Loucy (cell line): ENCODE data around the gene OR52N1.

Experiments used
- H2AFZ ChIP-seq: fragments of 200-600 bp; sonication (generic); 2 replicates; pipeline ENCODE4 v1.6.0; 2016; ENCODE audit warnings: antibody characterized with exemption, mild to moderate bottlenecking, low read length, moderate library complexity
- H3F3A ChIP-seq: fragments of 200-600 bp; 2 replicates; pipeline ENCODE4 v1.6.0; 2016; ENCODE audit warnings: antibody characterized with exemption, low read depth, mild to moderate bottlenecking
- H3K27me3 ChIP-seq: fragments of 200-600 bp; sonication (generic); 2 replicates; pipeline ENCODE4 v1.6.1; 2014; ENCODE audit warnings: low read length, mild to moderate bottlenecking; ENCODE audit not compliant: insufficient read depth, poor library complexity, severe bottlenecking
- H3K36me3 ChIP-seq: fragments of 200-600 bp; sonication (generic); 2 replicates; pipeline ENCODE4 v1.6.1; 2016; ENCODE audit warnings: low read length; ENCODE audit not compliant: insufficient read depth
- H3K4me1 ChIP-seq: fragments of 200-600 bp; sonication (generic); 2 replicates; pipeline ENCODE4 v1.5.1; 2014; ENCODE audit warnings: low read length, mild to moderate bottlenecking; ENCODE audit not compliant: insufficient read depth, poor library complexity, severe bottlenecking
- H3K4me2 ChIP-seq: fragments of 200-600 bp; sonication (generic); 2 replicates; pipeline ENCODE4 v1.6.0; 2014; ENCODE audit warnings: antibody characterized with exemption, low read length, low read depth, mild to moderate bottlenecking; ENCODE audit not compliant: poor library complexity, severe bottlenecking
- H3K4me3 ChIP-seq: fragments of 200-600 bp; sonication (generic); 2 replicates; pipeline ENCODE4 v1.5.1; 2014; ENCODE audit warnings: low read length, mild to moderate bottlenecking, mixed read lengths; ENCODE audit not compliant: poor library complexity, severe bottlenecking
- H3K79me2 ChIP-seq: fragments of 200-600 bp; sonication (generic); 2 replicates; pipeline ENCODE4 v1.6.1; 2014; ENCODE audit warnings: low read length; ENCODE audit not compliant: insufficient read depth
- H3K9ac ChIP-seq: fragments of 200-600 bp; sonication (generic); 2 replicates; pipeline ENCODE4 v1.6.0; 2014; ENCODE audit warnings: mild to moderate bottlenecking, low read depth, low read length, moderate library complexity; ENCODE audit not compliant: poor library complexity, severe bottlenecking
- H3K9me2 ChIP-seq: fragments of 200-600 bp; sonication (generic); replicated peaks from 2 replicates; pipeline ENCODE4 v1.6.1; 2016; ENCODE audit warnings: low read depth, low read length, mixed read lengths
- H3K9me3 ChIP-seq: fragments of 200-600 bp; sonication (generic); 2 replicates; pipeline ENCODE4 v1.6.1; 2014; ENCODE audit warnings: mild to moderate bottlenecking, antibody characterized with exemption, low read length, low read depth; ENCODE audit not compliant: insufficient read depth
- H4K20me1 ChIP-seq: fragments of 200-600 bp; sonication (generic); 2 replicates; pipeline ENCODE4 v1.6.0; 2014; ENCODE audit warnings: antibody characterized with exemption, low read length, mild to moderate bottlenecking; ENCODE audit not compliant: insufficient read depth, poor library complexity, severe bottlenecking
- EZH2phosphoT487 ChIP-seq: fragments of 200-600 bp; IDR thresholded peaks from 2 replicates; pipeline ENCODE4 v1.6.1; 2018; ENCODE audit warnings: antibody characterized with exemption, mild to moderate bottlenecking, moderate library complexity, borderline replicate concordance
- TF ChIP-seq, protein P1 (sequence below): fragments of 200-600 bp; sonication (generic); conservative IDR thresholded peaks from 2 replicates; pipeline ENCODE4 v1.5.1; 2014; ENCODE audit warnings: mild to moderate bottlenecking, antibody characterized with exemption, low read length

OR52N1 gene

DNA sequence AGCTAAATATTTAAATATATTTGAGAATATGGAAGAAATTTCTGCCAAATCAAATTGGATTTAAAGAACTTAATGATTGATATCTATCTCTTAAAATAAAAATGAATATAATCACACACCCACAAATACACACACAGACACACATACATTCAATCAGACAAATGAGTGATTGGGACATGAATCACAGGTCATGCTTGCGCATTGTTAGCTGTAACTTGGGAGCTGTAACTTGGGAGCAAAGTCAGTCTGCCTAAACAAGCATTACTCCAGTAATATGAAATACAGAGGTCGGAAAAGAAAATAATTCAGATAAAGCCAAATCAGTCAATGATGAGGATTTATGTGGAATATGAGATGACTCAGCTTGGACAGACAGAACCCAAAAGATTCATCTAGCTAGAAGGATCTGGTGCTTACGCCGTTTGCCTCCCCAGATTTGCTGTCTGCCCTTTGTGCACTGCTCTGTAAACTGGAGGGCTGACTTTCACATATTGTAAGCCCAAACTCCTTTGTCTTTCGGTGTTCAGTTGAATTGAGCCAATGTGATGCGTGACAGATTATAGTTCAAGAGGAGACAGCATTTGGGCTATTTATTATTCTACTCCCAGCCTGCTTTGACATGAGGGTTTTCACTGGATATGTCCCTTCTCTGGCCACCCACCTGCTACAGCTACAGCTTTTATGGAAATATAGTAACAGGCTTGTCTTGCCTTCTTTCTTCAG is 53.2 kb downstream of the OR52N1 start:
- TF ChIP-seq, protein P1, sequence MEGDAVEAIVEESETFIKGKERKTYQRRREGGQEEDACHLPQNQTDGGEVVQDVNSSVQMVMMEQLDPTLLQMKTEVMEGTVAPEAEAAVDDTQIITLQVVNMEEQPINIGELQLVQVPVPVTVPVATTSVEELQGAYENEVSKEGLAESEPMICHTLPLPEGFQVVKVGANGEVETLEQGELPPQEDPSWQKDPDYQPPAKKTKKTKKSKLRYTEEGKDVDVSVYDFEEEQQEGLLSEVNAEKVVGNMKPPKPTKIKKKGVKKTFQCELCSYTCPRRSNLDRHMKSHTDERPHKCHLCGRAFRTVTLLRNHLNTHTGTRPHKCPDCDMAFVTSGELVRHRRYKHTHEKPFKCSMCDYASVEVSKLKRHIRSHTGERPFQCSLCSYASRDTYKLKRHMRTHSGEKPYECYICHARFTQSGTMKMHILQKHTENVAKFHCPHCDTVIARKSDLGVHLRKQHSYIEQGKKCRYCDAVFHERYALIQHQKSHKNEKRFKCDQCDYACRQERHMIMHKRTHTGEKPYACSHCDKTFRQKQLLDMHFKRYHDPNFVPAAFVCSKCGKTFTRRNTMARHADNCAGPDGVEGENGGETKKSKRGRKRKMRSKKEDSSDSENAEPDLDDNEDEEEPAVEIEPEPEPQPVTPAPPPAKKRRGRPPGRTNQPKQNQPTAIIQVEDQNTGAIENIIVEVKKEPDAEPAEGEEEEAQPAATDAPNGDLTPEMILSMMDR = no peak
- no peak overlapping the region for H2AFZ ChIP-seq
- no peak overlapping the region for H3K4me2 ChIP-seq
- no peaks in the 10 kb centered on the region for H4K20me1 ChIP-seq
- H3K79me2 ChIP-seq = no peaks in the 10 kb centered on the region
- no peak overlapping the region for H3K9ac ChIP-seq
- H3F3A ChIP-seq = no peaks in the 10 kb centered on the region
- no peaks in the 10 kb centered on the region for H3K9me2 ChIP-seq
- H3K9me3 ChIP-seq = no peaks in the 10 kb centered on the region
- no peak overlapping the region for H3K4me3 ChIP-seq
- no peaks in the 10 kb centered on the region for H3K27me3 ChIP-seq
- no peaks in the 10 kb centered on the region for H3K36me3 ChIP-seq
- no peaks in the 10 kb centered on the region for H3K4me1 ChIP-seq

DNA sequence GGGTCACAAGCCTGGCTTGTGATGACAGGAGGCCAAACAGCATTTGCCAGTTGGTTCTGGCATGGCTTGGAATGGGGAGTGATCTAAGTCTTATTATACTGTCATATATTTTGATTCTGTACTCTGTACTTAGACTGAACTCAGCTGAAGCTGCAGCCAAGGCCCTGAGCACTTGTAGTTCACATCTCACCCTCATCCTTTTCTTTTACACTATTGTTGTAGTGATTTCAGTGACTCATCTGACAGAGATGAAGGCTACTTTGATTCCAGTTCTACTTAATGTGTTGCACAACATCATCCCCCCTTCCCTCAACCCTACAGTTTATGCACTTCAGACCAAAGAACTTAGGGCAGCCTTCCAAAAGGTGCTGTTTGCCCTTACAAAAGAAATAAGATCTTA is 54.0 kb downstream of the OR52N1 start:
- Histone ChIP-seq H3K79me2 (no peaks in the 10 kb centered on the region), H3F3A (no peaks in the 10 kb centered on the region), H4K20me1 (no peaks in the 10 kb centered on the region), H3K4me2 (no peak overlapping the region), H3K9me3 (no peaks in the 10 kb centered on the region), H3K4me3 (no peak overlapping the region), H3K9me2 (0 out of 2 replicates have a peak, but pooled peaks cover 5% of the 10 kb centered on the region), H3K4me1 (no peaks in the 10 kb centered on the region), H3K27me3 (no peaks in the 10 kb centered on the region), H3K9ac (no peak overlapping the region), H3K36me3 (no peaks in the 10 kb centered on the region), H2AFZ (no peak overlapping the region)
- TF ChIP-seq, protein P1 = no peak
- TF ChIP-seq EZH2phosphoT487 = no peak
